Karpas-422 (cell line): ENCODE data around the gene GPR55. TPM values are rescaled to one million over a fixed set of nuclear protein-coding genes. Genes with fewer than 3 reads are reported as not detected.

Source experiments
- DNase-seq: peaks from one replicate; pipeline ENCODE4 v3.0.0-alpha.2; 2015
- H2AFZ ChIP-seq: fragments of 200-600 bp; sonication (generic); 2 replicates; pipeline ENCODE4 v1.6.1; 2014; ENCODE audit warnings: antibody characterized with exemption, low read length, mixed read lengths
- H3K27ac ChIP-seq: fragments of 200-600 bp; sonication (generic); 2 replicates; pipeline ENCODE4 v1.5.1; 2014; ENCODE audit warnings: mild to moderate bottlenecking, low read length, moderate library complexity
- H3K27me3 ChIP-seq: fragments of 200-600 bp; sonication (generic); 2 replicates; pipeline ENCODE4 v1.6.1; 2014; ENCODE audit warnings: low read length, mixed read lengths
- H3K36me3 ChIP-seq: fragments of 200-600 bp; sonication (generic); 2 replicates; pipeline ENCODE4 v1.6.1; 2014; ENCODE audit warnings: low read length, mixed read lengths; ENCODE audit not compliant: insufficient read depth
- H3K4me1 ChIP-seq: fragments of 200-600 bp; sonication (generic); 2 replicates; pipeline ENCODE4 v1.6.1; 2014; ENCODE audit warnings: mild to moderate bottlenecking, low read length, mixed read lengths
- H3K4me2 ChIP-seq: fragments of 200-600 bp; sonication (generic); 2 replicates; pipeline ENCODE4 v1.6.1; 2014; ENCODE audit warnings: low read length, low read depth, mild to moderate bottlenecking; ENCODE audit not compliant: poor library complexity, severe bottlenecking
- H3K4me3 ChIP-seq: fragments of 200-600 bp; sonication (generic); 2 replicates; pipeline ENCODE4 v1.5.1; 2014; ENCODE audit warnings: mild to moderate bottlenecking, antibody characterized with exemption, low read length, mixed read lengths
- H3K79me2 ChIP-seq: fragments of 200-600 bp; sonication (generic); 2 replicates; pipeline ENCODE4 v1.6.1; 2014; ENCODE audit warnings: mild to moderate bottlenecking, low read length, mixed read lengths
- H3K9ac ChIP-seq: fragments of 200-600 bp; sonication (generic); 2 replicates; pipeline ENCODE4 v1.6.0; 2014; ENCODE audit warnings: low read length
- H3K9me2 ChIP-seq: fragments of 200-600 bp; sonication (generic), shearing (Covaris generic); replicated peaks from 2 replicates; pipeline ENCODE4 v1.6.0; 2014; ENCODE audit warnings: mild to moderate bottlenecking, low read length, moderate library complexity; ENCODE audit not compliant: insufficient read depth
- H3K9me3 ChIP-seq: fragments of 300-700, 200-600 bp; sonication (generic); 2 replicates; pipeline ENCODE4 v1.6.1; 2014; ENCODE audit warnings: low read length, mixed read lengths
- H4K20me1 ChIP-seq: fragments of 200-600 bp; sonication (generic); 2 replicates; pipeline ENCODE4 v1.6.1; 2014; ENCODE audit warnings: mild to moderate bottlenecking, antibody characterized with exemption, low read length, low read depth; ENCODE audit not compliant: insufficient read depth
- total RNA-seq: library from RNA; depleted of rRNA; stranded (reverse); fragments of >200 nt; shearing (Covaris generic); gene quantifications from 2 replicates; pipeline ENCODE4 v1.2.3, GENCODE V29; 2014; ENCODE audit warnings: low replicate concordance

GPR55 gene
- total RNA-seq, 1 experiment from 2014 or later, result 9.5 TPM

GRCh38 chr2:230881840-230882239, 43.2 kb downstream of the GPR55 start:
- H3K27ac ChIP-seq, result no peak overlapping the region
- H3K9me2 ChIP-seq, result no peaks in the 10 kb centered on the region
- no peaks in the 10 kb centered on the region for H3K9me3 ChIP-seq
- H3K4me3 ChIP-seq, result no peak overlapping the region
- H3K79me2 ChIP-seq, result no peaks in the 10 kb centered on the region
- H3K27me3 ChIP-seq, result no peaks in the 10 kb centered on the region
- H3K4me1 ChIP-seq, result peaks cover 37% of the 10 kb centered on the region
- no peak overlapping the region for H2AFZ ChIP-seq
- DNase-seq, result no peak
- H3K9ac ChIP-seq, result no peak overlapping the region
- H3K4me2 ChIP-seq, result no peak overlapping the region
- no peaks in the 10 kb centered on the region for H4K20me1 ChIP-seq
- H3K36me3 ChIP-seq, result no peaks in the 10 kb centered on the region

GRCh38 chr2:230879891-230880290, 45.2 kb downstream of the GPR55 start:
- no peak for DNase-seq
- H3K4me3 ChIP-seq, result no peak overlapping the region
- no peak overlapping the region for H2AFZ ChIP-seq
- no peaks in the 10 kb centered on the region for H3K79me2 ChIP-seq
- H3K9ac ChIP-seq, result no peak overlapping the region
- H3K4me2 ChIP-seq, result no peak overlapping the region
- no peak overlapping the region for H3K27ac ChIP-seq
- H3K9me2 ChIP-seq, result no peaks in the 10 kb centered on the region
- H3K27me3 ChIP-seq, result no peaks in the 10 kb centered on the region
- peaks cover 25% of the 10 kb centered on the region for H3K4me1 ChIP-seq
- no peaks in the 10 kb centered on the region for H4K20me1 ChIP-seq
- no peaks in the 10 kb centered on the region for H3K36me3 ChIP-seq
- H3K9me3 ChIP-seq, result no peaks in the 10 kb centered on the region

GRCh38 chr2:230879271-230879882, 45.7 kb downstream of the GPR55 start:
- Histone ChIP-seq H3K36me3 (no peaks in the 10 kb centered on the region), H3K4me1 (peaks cover 25% of the 10 kb centered on the region), H3K4me2 (peak overlapping the region; percentile 57), H3K27me3 (no peaks in the 10 kb centered on the region), H3K9me3 (no peaks in the 10 kb centered on the region), H3K27ac (no peak overlapping the region), H4K20me1 (no peaks in the 10 kb centered on the region), H2AFZ (no peak overlapping the region), H3K79me2 (no peaks in the 10 kb centered on the region), H3K9ac (no peak overlapping the region), H3K9me2 (no peaks in the 10 kb centered on the region), H3K4me3 (no peak overlapping the region)
- DNase-seq, result no peak

GRCh38 chr2:230878599-230879188, 46.3 kb downstream of the GPR55 start:
- H3K9ac ChIP-seq, result peak overlapping the region; percentile 55
- peak overlapping the region; percentile 57 for H3K4me2 ChIP-seq
- no peak for DNase-seq
- peaks cover 32% of the 10 kb centered on the region for H3K4me1 ChIP-seq
- peak overlapping the region; percentile 20; the same call in 1 of the 2 replicates for H3K4me3 ChIP-seq
- no peaks in the 10 kb centered on the region for H3K27me3 ChIP-seq
- H3K9me3 ChIP-seq, result no peaks in the 10 kb centered on the region
- no peaks in the 10 kb centered on the region for H3K9me2 ChIP-seq
- H3K36me3 ChIP-seq, result no peaks in the 10 kb centered on the region
- peak overlapping the region; percentile 53; the same call in 1 of the 2 replicates for H2AFZ ChIP-seq
- H3K79me2 ChIP-seq, result no peaks in the 10 kb centered on the region
- no peak overlapping the region; the same call in 1 of the 2 replicates for H3K27ac ChIP-seq
- no peaks in the 10 kb centered on the region for H4K20me1 ChIP-seq

- H3K9me3 ChIP-seq, result no peaks in the 10 kb centered on the region
- peak overlapping the region; percentile 93 for H2AFZ ChIP-seq
- H3K4me1 ChIP-seq, result peaks cover 39% of the 10 kb centered on the region
- no peaks in the 10 kb centered on the region for H3K9me2 ChIP-seq
- H3K27me3 ChIP-seq, result no peaks in the 10 kb centered on the region
- H3K4me3 ChIP-seq, result peak overlapping the region; percentile 20; the same call in 1 of the 2 replicates
- H3K36me3 ChIP-seq, result no peaks in the 10 kb centered on the region
- peak overlapping the region; percentile 55 for H3K9ac ChIP-seq
- H4K20me1 ChIP-seq, result no peaks in the 10 kb centered on the region
- no peaks in the 10 kb centered on the region for H3K79me2 ChIP-seq
- peak overlapping the region; percentile 57 for H3K4me2 ChIP-seq
- DNase-seq, result peak; percentile 69
- no peak overlapping the region; the same call in 1 of the 2 replicates for H3K27ac ChIP-seq
Observed at GRCh38 chr2:230877759-230878598, 47.1 kb downstream of the GPR55 start.

DNA sequence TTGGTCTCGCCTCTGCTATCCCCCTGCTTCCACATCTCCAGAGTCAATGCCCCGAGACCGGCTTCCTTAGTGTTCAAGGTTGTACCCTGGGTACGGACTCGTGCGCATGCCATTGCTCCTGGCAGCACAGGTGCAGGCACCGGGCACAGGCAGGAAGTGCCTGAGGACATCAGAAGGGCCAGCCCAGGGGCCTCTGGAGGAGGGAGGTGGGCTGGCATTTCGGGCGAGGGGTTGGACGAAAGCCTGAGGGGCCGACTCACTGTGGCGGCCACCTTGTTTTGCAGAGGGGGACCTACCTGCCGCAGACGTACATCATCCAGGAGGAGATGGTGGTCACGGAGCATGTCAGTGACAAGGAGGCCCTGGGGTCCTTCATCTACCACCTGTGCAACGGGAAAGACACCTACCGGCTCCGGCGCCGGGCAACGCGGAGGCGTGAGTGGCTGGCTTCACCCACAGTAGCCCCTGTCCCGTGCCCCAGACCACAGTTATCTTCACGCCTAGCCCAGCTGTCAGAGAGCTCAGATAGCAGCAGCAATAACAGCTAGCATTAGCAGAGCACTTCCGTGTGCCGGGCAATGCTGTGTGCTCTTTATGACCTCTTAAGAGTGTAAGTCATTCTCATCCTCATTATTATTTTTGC, 47.8 kb downstream of the GPR55 start:
- Histone ChIP-seq H4K20me1 (no peaks in the 10 kb centered on the region), H3K9me3 (no peaks in the 10 kb centered on the region), H3K4me2 (peak overlapping the region; percentile 57), H3K9ac (peak overlapping the region; percentile 55), H2AFZ (peak overlapping the region; percentile 93; the same call in 1 of the 2 replicates), H3K79me2 (no peaks in the 10 kb centered on the region), H3K36me3 (no peaks in the 10 kb centered on the region), H3K9me2 (no peaks in the 10 kb centered on the region), H3K4me1 (peaks cover 45% of the 10 kb centered on the region), H3K4me3 (peak overlapping the region; percentile 20; the same call in 1 of the 2 replicates), H3K27ac (no peak overlapping the region), H3K27me3 (no peaks in the 10 kb centered on the region)
- DNase-seq, result no peak

GRCh38 chr2:230875347-230876315, 49.4 kb downstream of the GPR55 start:
- no peaks in the 10 kb centered on the region for H3K9me3 ChIP-seq
- H3K9me2 ChIP-seq, result no peaks in the 10 kb centered on the region
- no peak overlapping the region for H2AFZ ChIP-seq
- no peaks in the 10 kb centered on the region for H3K36me3 ChIP-seq
- no peak overlapping the region for H3K9ac ChIP-seq
- H3K4me1 ChIP-seq, result peaks cover 52% of the 10 kb centered on the region
- no peaks in the 10 kb centered on the region for H3K27me3 ChIP-seq
- H3K79me2 ChIP-seq, result no peaks in the 10 kb centered on the region
- no peak overlapping the region for H3K27ac ChIP-seq
- H4K20me1 ChIP-seq, result no peaks in the 10 kb centered on the region
- H3K4me3 ChIP-seq, result no peak overlapping the region
- no peak overlapping the region for H3K4me2 ChIP-seq
- no peak for DNase-seq
